SK-N-SH (cell line): ENCODE measurements around the gene PARP9. TPM values are rescaled to one million over a fixed set of nuclear protein-coding genes. Genes with fewer than 3 reads are reported as not detected.

Experiments used
- CTCF ChIA-PET: fragments of 300-600, 350-600 bp; formaldehyde crosslinking; extraction: SDS; loops from one replicate; lab custom pipeline; 2021; lab: Yijun Ruan, JAX
- POLR2A ChIA-PET: fragments of 350-600 bp; sonication (Branson Sonifier 250); formaldehyde crosslinking; extraction: SDS; loops from one replicate; lab custom pipeline; 2020; ENCODE audit warnings: antibody characterized with exemption, inconsistent platforms; lab: Yijun Ruan, JAX
- DNase-seq: peaks from one replicate; pipeline ENCODE4 v3.0.0; 2012
- H2AFZ ChIP-seq: fragments of 200-600 bp; sonication (generic); 2 replicates; pipeline ENCODE4 v1.8.1; 2016; ENCODE audit warnings: antibody characterized with exemption, mild to moderate bottlenecking, low read depth
- H3F3A ChIP-seq: fragments of 200-600 bp; sonication (generic); replicated peaks from 2 replicates; pipeline ENCODE3; 2016; ENCODE audit warnings: antibody characterized with exemption, mild to moderate bottlenecking; ENCODE audit not compliant: insufficient read depth
- H3K27ac ChIP-seq, 2 experiments: fragments of 200-500 bp in 1 of 2; fragments of 200-600 bp in 1 of 2; sonication (Bioruptor generic) in 1 of 2; sonication (generic), shearing (Covaris generic) in 1 of 2; 2 replicates each; pipeline versions ENCODE4 v1.5.1 to v1.6.1; 2014 to 2016; ENCODE audit warnings: low read depth in 2 of 2, inconsistent platforms in 1 of 2, low read length in 1 of 2, mild to moderate bottlenecking in 1 of 2, mixed read lengths in 1 of 2
- H3K27me3 ChIP-seq: fragments of 200-600 bp; sonication (generic), shearing (Covaris generic); 2 replicates; pipeline ENCODE4 v1.6.1; 2016; ENCODE audit warnings: mixed run types; ENCODE audit not compliant: insufficient read depth
- H3K36me3 ChIP-seq, 2 experiments: fragments of 200-500 bp in 1 of 2; fragments of 200-600 bp in 1 of 2; sonication (Bioruptor generic) in 1 of 2; sonication (generic) in 1 of 2; replicated peaks in 1 of 2; 2 replicates each; pipeline versions ENCODE3 to v1.5.1; 2014 to 2016; ENCODE audit warnings: low read length in 1 of 2, mild to moderate bottlenecking in 1 of 2; ENCODE audit not compliant: insufficient read depth in 2 of 2, control insufficient read depth in 1 of 2
- H3K4me1 ChIP-seq, 2 experiments: fragments of 200-500 bp in 1 of 2; fragments of 200-600 bp in 1 of 2; sonication (Bioruptor generic) in 1 of 2; sonication (generic), shearing (Covaris generic) in 1 of 2; 2 replicates each; pipeline versions ENCODE4 v1.5.1 to v1.6.1; 2014 to 2016; ENCODE audit warnings: low read depth in 1 of 2, low read length in 1 of 2, mixed run types in 1 of 2; ENCODE audit not compliant: insufficient read depth in 2 of 2, control insufficient read depth in 1 of 2
- H3K4me2 ChIP-seq: fragments of 200-600 bp; sonication (generic), shearing (Covaris generic); 2 replicates; pipeline ENCODE4 v1.6.1; 2017; ENCODE audit warnings: mixed run types
- H3K4me3 ChIP-seq, 2 experiments: fragments of 200-500 bp in 1 of 2; fragments of 200-600 bp in 1 of 2; sonication (Bioruptor generic) in 1 of 2; sonication (generic), shearing (Covaris generic) in 1 of 2; 2 replicates each; pipeline versions ENCODE4 v1.5.1 to v1.8.1; 2014 to 2016; ENCODE audit warnings: low read depth in 2 of 2, inconsistent platforms in 1 of 2, low read length in 1 of 2, mild to moderate bottlenecking in 1 of 2, mixed read lengths in 1 of 2, moderate library complexity in 1 of 2
- H3K79me2 ChIP-seq: fragments of 200-600 bp; sonication (generic); 2 replicates; pipeline ENCODE4 v1.8.1; 2017; ENCODE audit warnings: mild to moderate bottlenecking; ENCODE audit not compliant: insufficient read depth
- H3K9ac ChIP-seq: fragments of 200-600 bp; sonication (generic); 2 replicates; pipeline ENCODE4 v1.6.1; 2017; ENCODE audit warnings: mixed run types
- H3K9me2 ChIP-seq: fragments of 200-600 bp; sonication (generic); 2 replicates; pipeline ENCODE4 v1.6.1; 2017; ENCODE audit warnings: mixed run types
- H3K9me3 ChIP-seq: fragments of 200-600 bp; sonication (generic); 2 replicates; pipeline ENCODE4 v1.6.1; 2017; ENCODE audit warnings: mixed run types, mild to moderate bottlenecking, moderate library complexity
- H4K20me1 ChIP-seq: fragments of 200-600 bp; sonication (generic); 2 replicates; pipeline ENCODE4 v1.6.1; 2017; ENCODE audit warnings: mild to moderate bottlenecking, mixed run types; ENCODE audit not compliant: insufficient read depth
- ELF1 ChIP-seq: IDR thresholded peaks from 2 replicates; pipeline ENCODE4 v1.4.0; 2012
- EZH2phosphoT487 ChIP-seq: fragments of 200-600 bp; sonication (generic); IDR thresholded peaks from 2 replicates; pipeline ENCODE4 v1.6.1; 2017; ENCODE audit warnings: low read depth, mixed run types, mild to moderate bottlenecking, antibody characterized with exemption, moderate library complexity, borderline replicate concordance
- GABPA ChIP-seq: IDR thresholded peaks from 2 replicates; pipeline ENCODE4 v1.4.0; 2012; ENCODE audit warnings: low read depth, mild to moderate bottlenecking
- MXI1 ChIP-seq: IDR thresholded peaks from 2 replicates; pipeline ENCODE4 v1.6.1; 2012; ENCODE audit warnings: mild to moderate bottlenecking, low read depth, low read length, improper control_type of control experiment
- NRF1 ChIP-seq: IDR thresholded peaks from 2 replicates; pipeline ENCODE4 v1.6.1; 2012; ENCODE audit warnings: low read depth, mild to moderate bottlenecking, low read length
- RAD21 ChIP-seq: IDR thresholded peaks from 2 replicates; pipeline ENCODE4 v1.6.1; 2012; ENCODE audit warnings: mild to moderate bottlenecking, low read length
- REST ChIP-seq: IDR thresholded peaks from 2 replicates; pipeline ENCODE4 v1.6.1; 2012; ENCODE audit warnings: mild to moderate bottlenecking, low read depth, low read length, moderate library complexity
- RFX5 ChIP-seq: IDR thresholded peaks from 2 replicates; pipeline ENCODE4 v1.6.1; 2012; ENCODE audit warnings: mild to moderate bottlenecking, improper control_type of control experiment, low read length
- SMC3 ChIP-seq: IDR thresholded peaks from 2 replicates; pipeline ENCODE4 v1.6.1; 2012; ENCODE audit warnings: low read depth, low read length, improper control_type of control experiment
- TAF1 ChIP-seq: IDR thresholded peaks from 2 replicates; pipeline ENCODE4 v1.6.1; 2012; ENCODE audit warnings: low read depth, mild to moderate bottlenecking, low read length, moderate library complexity, borderline replicate concordance
- YY1 ChIP-seq: IDR thresholded peaks from 2 replicates; pipeline ENCODE4 v1.4.0; 2012; ENCODE audit warnings: low read depth, mild to moderate bottlenecking
- WGBS: methylation state at CpG from one replicate; pipeline ENCODE4 v1.1.6; 2017; ENCODE audit warnings: low lambda C conversion rate; 5-methylcytosine and 5-hydroxymethylcytosine counted together
- polyA plus RNA-seq, 3 experiments: library from polyadenylated mRNA; depleted of rRNA; stranded (reverse); fragments of >200 nt; gene quantifications; 2 replicates each; pipeline ENCODE4 v1.2.3, GENCODE V29; 2012
- TF ChIP-seq, protein P1 (sequence below): fragments of 150-350 bp; IDR thresholded peaks from 2 replicates; pipeline ENCODE4 v1.6.1; 2016; ENCODE audit warnings: mild to moderate bottlenecking, low read depth, low read length

The PARP9 gene
- polyA plus RNA-seq, 1 of the 3 experiments (the other 2 are of a cell fraction), result 13.5 TPM

DNA sequence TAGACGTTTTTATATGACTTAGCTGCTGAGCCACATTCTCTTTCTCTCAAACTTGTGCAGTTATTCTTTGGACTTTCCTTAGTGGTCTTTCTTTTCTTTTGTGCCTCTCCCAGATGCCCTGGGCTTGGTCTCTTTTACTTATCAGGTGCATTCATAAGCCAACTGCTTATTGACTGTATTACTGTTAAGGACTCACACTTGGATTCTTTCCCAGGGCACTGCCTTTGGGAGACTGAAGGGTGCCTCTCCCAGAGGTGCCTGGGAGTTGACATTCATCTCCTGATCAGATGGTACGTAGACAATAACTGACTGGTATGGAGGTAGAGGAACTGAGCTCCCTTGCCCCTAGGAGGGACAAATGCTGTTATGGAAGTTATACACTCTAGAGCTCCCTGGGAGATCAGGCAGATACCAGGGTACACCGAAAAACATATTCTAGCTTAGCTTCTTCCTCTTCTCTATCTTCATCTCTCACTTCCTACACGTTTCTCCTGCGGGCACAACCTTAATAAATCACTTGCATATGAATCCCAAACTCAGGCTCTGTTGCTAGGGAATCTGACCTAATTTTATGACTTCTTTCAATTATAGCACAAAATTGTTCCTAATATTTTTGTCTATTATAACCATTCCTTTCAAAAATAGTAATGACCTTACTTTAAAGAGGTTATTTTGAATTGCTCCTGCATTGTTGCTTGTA, 38.1 kb upstream of the PARP9 start:
- POLR2A ChIA-PET, result no interaction called here
- no peaks in the 10 kb centered on the region for H3F3A ChIP-seq

More for the DNA sequence above, 38.1 kb upstream of the PARP9 start:
- Histone ChIP-seq H3K27me3 (no peaks in the 10 kb centered on the region), H3K36me3 (no peaks in the 10 kb centered on the region), H3K4me1 (no peaks in the 10 kb centered on the region), H4K20me1 (no peaks in the 10 kb centered on the region), H2AFZ (no peak overlapping the region), H3K4me3 (no peak overlapping the region), H3K79me2 (no peaks in the 10 kb centered on the region), H3K4me2 (no peak overlapping the region), H3K9me3 (no peaks in the 10 kb centered on the region), H3K27ac (no peak overlapping the region), H3K9ac (no peak overlapping the region), H3K9me2 (no peaks in the 10 kb centered on the region)
- CTCF ChIA-PET, result no interaction called here
- 23% methylated on average over 5 of the region's 5 CpGs for WGBS
- TF ChIP-seq SMC3 (no peak), REST (no peak), EZH2phosphoT487 (no peak), GABPA (no peak), ELF1 (no peak), MXI1 (no peak), RAD21 (no peak), RFX5 (no peak), YY1 (no peak), NRF1 (no peak), TAF1 (no peak)
- TF ChIP-seq, protein P1, sequence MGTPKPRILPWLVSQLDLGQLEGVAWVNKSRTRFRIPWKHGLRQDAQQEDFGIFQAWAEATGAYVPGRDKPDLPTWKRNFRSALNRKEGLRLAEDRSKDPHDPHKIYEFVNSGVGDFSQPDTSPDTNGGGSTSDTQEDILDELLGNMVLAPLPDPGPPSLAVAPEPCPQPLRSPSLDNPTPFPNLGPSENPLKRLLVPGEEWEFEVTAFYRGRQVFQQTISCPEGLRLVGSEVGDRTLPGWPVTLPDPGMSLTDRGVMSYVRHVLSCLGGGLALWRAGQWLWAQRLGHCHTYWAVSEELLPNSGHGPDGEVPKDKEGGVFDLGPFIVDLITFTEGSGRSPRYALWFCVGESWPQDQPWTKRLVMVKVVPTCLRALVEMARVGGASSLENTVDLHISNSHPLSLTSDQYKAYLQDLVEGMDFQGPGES, result no peak
- no peak for DNase-seq
